HG02943 (cell line): ENCODE data around the gene EXOC4.

Experiments used
- ATAC-seq: cut with Tn5 transposase; IDR thresholded peaks from one replicate; pipeline ENCODE4 v1.9.1; 2021; ENCODE audit warnings: mild to moderate bottlenecking, low read depth, moderate library complexity; ENCODE audit not compliant: unreplicated experiment

Gene EXOC4

GRCh38 chr7:134031835-134032617, 779.1 kb downstream of the EXOC4 start:
- ATAC-seq: no peak

- no peak for ATAC-seq
Observed at GRCh38 chr7:134034652-134035051, 781.8 kb downstream of the EXOC4 start.

- no peak for ATAC-seq
Observed at GRCh38 chr7:134037991-134038390, 785.1 kb downstream of the EXOC4 start.

- no peak for ATAC-seq
Observed at GRCh38 chr7:134040988-134041387, 788.1 kb downstream of the EXOC4 start.

- ATAC-seq: no peak
Observed at GRCh38 chr7:134041477-134041876, 788.6 kb downstream of the EXOC4 start.

GRCh38 chr7:134042307-134042706, 789.4 kb downstream of the EXOC4 start:
- ATAC-seq: no peak

GRCh38 chr7:134044682-134045081, 791.8 kb downstream of the EXOC4 start:
- ATAC-seq: no peak

- no peak for ATAC-seq
Observed at GRCh38 chr7:134045716-134046115, 792.8 kb downstream of the EXOC4 start.

GRCh38 chr7:134046594-134047128, 793.8 kb downstream of the EXOC4 start:
- no peak for ATAC-seq

- ATAC-seq: no peak
Observed at GRCh38 chr7:134047675-134048074, 794.8 kb downstream of the EXOC4 start.

- no peak for ATAC-seq
Observed at GRCh38 chr7:134048166-134048565, 795.3 kb downstream of the EXOC4 start.

- ATAC-seq: no peak
Observed at GRCh38 chr7:134051020-134051419, 798.1 kb downstream of the EXOC4 start.

GRCh38 chr7:134056816-134057215, 803.9 kb downstream of the EXOC4 start:
- ATAC-seq: no peak

GRCh38 chr7:134058521-134058920, 805.6 kb downstream of the EXOC4 start:
- ATAC-seq: no peak

GRCh38 chr7:134058980-134059379, 806.1 kb downstream of the EXOC4 start:
- no peak for ATAC-seq

- no peak for ATAC-seq
Observed at GRCh38 chr7:134059921-134060320, 807.0 kb downstream of the EXOC4 start.

GRCh38 chr7:134060874-134061273, 808.0 kb downstream of the EXOC4 start:
- no peak for ATAC-seq

- ATAC-seq: no peak
Observed at GRCh38 chr7:134062460-134062859, 809.6 kb downstream of the EXOC4 start.

GRCh38 chr7:134065415-134065814, 812.5 kb downstream of the EXOC4 start:
- no peak for ATAC-seq

GRCh38 chr7:134067164-134067563, 814.3 kb downstream of the EXOC4 start:
- no peak for ATAC-seq

GRCh38 chr7:134068670-134069069, 815.8 kb downstream of the EXOC4 start:
- no peak for ATAC-seq

GRCh38 chr7:134069187-134069586, 816.3 kb downstream of the EXOC4 start:
- no peak for ATAC-seq
